ENCODE data around the gene DNAI2.

Gene DNAI2

GRCh38 chr17:74304184-74304583, 30.1 kb downstream of the DNAI2 start:
- Mint-ChIP-seq H3K4me3 (no peak overlapping the region), H3K27me3 (no peaks in the 10 kb centered on the region), H3K27ac (no peak overlapping the region), H3K9me3 (no peaks in the 10 kb centered on the region), H3K36me3 (no peaks in the 10 kb centered on the region), H3K4me1 (peaks cover 5% of the 10 kb centered on the region)

- H3K27ac Mint-ChIP-seq: no peak overlapping the region
- no peaks in the 10 kb centered on the region for H3K9me3 Mint-ChIP-seq
- H3K4me1 Mint-ChIP-seq: peaks cover 4% of the 10 kb centered on the region
- H3K27me3 Mint-ChIP-seq: no peaks in the 10 kb centered on the region
- no peak overlapping the region for H3K4me3 Mint-ChIP-seq
- no peaks in the 10 kb centered on the region for H3K36me3 Mint-ChIP-seq
These were observed 32.0 kb downstream of the DNAI2 start for GRCh38 chr17:74305865-74306654.

- H3K27ac Mint-ChIP-seq: no peak overlapping the region
- H3K9me3 Mint-ChIP-seq: no peaks in the 10 kb centered on the region
- H3K4me3 Mint-ChIP-seq: no peak overlapping the region
- no peaks in the 10 kb centered on the region for H3K36me3 Mint-ChIP-seq
- no peaks in the 10 kb centered on the region for H3K27me3 Mint-ChIP-seq
- no peaks in the 10 kb centered on the region for H3K4me1 Mint-ChIP-seq
These were observed 34.1 kb downstream of the DNAI2 start for GRCh38 chr17:74307984-74308773.

- Mint-ChIP-seq H3K27me3 (no peaks in the 10 kb centered on the region), H3K27ac (no peak overlapping the region), H3K9me3 (no peaks in the 10 kb centered on the region), H3K4me3 (no peak overlapping the region), H3K4me1 (no peaks in the 10 kb centered on the region), H3K36me3 (no peaks in the 10 kb centered on the region)
These were observed 35.9 kb downstream of the DNAI2 start for GRCh38 chr17:74309902-74310301.

- Mint-ChIP-seq H3K4me3 (no peak overlapping the region), H3K27ac (no peak overlapping the region), H3K27me3 (no peaks in the 10 kb centered on the region), H3K4me1 (no peaks in the 10 kb centered on the region), H3K9me3 (no peaks in the 10 kb centered on the region), H3K36me3 (no peaks in the 10 kb centered on the region)
These were observed 40.8 kb downstream of the DNAI2 start for GRCh38 chr17:74314877-74315276.

GRCh38 chr17:74316220-74316619, 42.2 kb downstream of the DNAI2 start:
- Mint-ChIP-seq H3K9me3 (no peaks in the 10 kb centered on the region), H3K27me3 (no peaks in the 10 kb centered on the region), H3K36me3 (no peaks in the 10 kb centered on the region), H3K4me3 (no peak overlapping the region), H3K4me1 (no peaks in the 10 kb centered on the region), H3K27ac (no peak overlapping the region)

- Mint-ChIP-seq H3K36me3 (no peaks in the 10 kb centered on the region), H3K27me3 (no peaks in the 10 kb centered on the region), H3K9me3 (no peaks in the 10 kb centered on the region), H3K27ac (no peak overlapping the region), H3K4me3 (no peak overlapping the region), H3K4me1 (no peaks in the 10 kb centered on the region)
These were observed 43.0 kb downstream of the DNAI2 start for GRCh38 chr17:74317071-74317470.

- peaks cover 2% of the 10 kb centered on the region for H3K27me3 Mint-ChIP-seq
These were observed 44.4 kb downstream of the DNAI2 start for GRCh38 chr17:74318391-74318790.

GRCh38 chr17:74324521-74324920, 50.5 kb downstream of the DNAI2 start:
- Mint-ChIP-seq H3K4me1 (peaks cover 18% of the 10 kb centered on the region), H3K9me3 (no peaks in the 10 kb centered on the region), H3K36me3 (no peaks in the 10 kb centered on the region), H3K27me3 (peaks cover 5% of the 10 kb centered on the region), H3K27ac (no peak overlapping the region), H3K4me3 (no peak overlapping the region)

More at GRCh38 chr17:74318391-74318790, 44.4 kb downstream of the DNAI2 start:
- Mint-ChIP-seq H3K36me3 (no peaks in the 10 kb centered on the region), H3K9me3 (no peaks in the 10 kb centered on the region), H3K4me1 (no peaks in the 10 kb centered on the region), H3K4me3 (no peak overlapping the region), H3K27ac (no peak overlapping the region)

- H3K36me3 Mint-ChIP-seq: no peaks in the 10 kb centered on the region
- no peak overlapping the region for H3K27ac Mint-ChIP-seq
- peaks cover 6% of the 10 kb centered on the region for H3K27me3 Mint-ChIP-seq
- H3K4me3 Mint-ChIP-seq: peak overlapping the region; percentile 42
- peaks cover 21% of the 10 kb centered on the region for H3K4me1 Mint-ChIP-seq
- H3K9me3 Mint-ChIP-seq: no peaks in the 10 kb centered on the region
These were observed 51.3 kb downstream of the DNAI2 start for GRCh38 chr17:74325376-74325742.

- H3K27ac Mint-ChIP-seq: peak within 1 kb of the TSS; percentile 59
- H3K27me3 Mint-ChIP-seq: peaks cover 6% of the 10 kb centered on the region
- peaks cover 21% of the 10 kb centered on the region for H3K4me1 Mint-ChIP-seq
- no peaks in the 10 kb centered on the region for H3K36me3 Mint-ChIP-seq
- no peaks in the 10 kb centered on the region for H3K9me3 Mint-ChIP-seq
- peak within 1 kb of the TSS; percentile 57 for H3K4me3 Mint-ChIP-seq
These were observed 51.8 kb downstream of the DNAI2 start, which contains the start of gene KIF19 for GRCh38 chr17:74325743-74326379. KIF19 (plus strand) TSS chr17:74326226; CDS start chr17:74326350, 124 bp downstream.

- Mint-ChIP-seq H3K36me3 (no peaks in the 10 kb centered on the region), H3K27me3 (peaks cover 6% of the 10 kb centered on the region), H3K27ac (peak overlapping the region; percentile 59), H3K4me1 (peaks cover 21% of the 10 kb centered on the region), H3K4me3 (peak overlapping the region; percentile 57), H3K9me3 (no peaks in the 10 kb centered on the region)
These were observed 52.5 kb downstream of the DNAI2 start for GRCh38 chr17:74326506-74326905.

GRCh38 chr17:74328487-74328886, 54.5 kb downstream of the DNAI2 start:
- Mint-ChIP-seq H3K36me3 (no peaks in the 10 kb centered on the region), H3K27ac (no peak overlapping the region), H3K4me3 (no peak overlapping the region), H3K27me3 (peaks cover 4% of the 10 kb centered on the region), H3K4me1 (peaks cover 21% of the 10 kb centered on the region), H3K9me3 (no peaks in the 10 kb centered on the region)

- H3K9me3 Mint-ChIP-seq: no peaks in the 10 kb centered on the region
- no peaks in the 10 kb centered on the region for H3K36me3 Mint-ChIP-seq
- H3K4me3 Mint-ChIP-seq: peak overlapping the region; percentile 30
- H3K27ac Mint-ChIP-seq: peak overlapping the region; percentile 48
- peaks cover 4% of the 10 kb centered on the region for H3K27me3 Mint-ChIP-seq
- H3K4me1 Mint-ChIP-seq: peaks cover 21% of the 10 kb centered on the region
These were observed 55.3 kb downstream of the DNAI2 start for GRCh38 chr17:74329378-74329777.

- H3K27me3 Mint-ChIP-seq: peaks cover 4% of the 10 kb centered on the region
These were observed 56.4 kb downstream of the DNAI2 start for GRCh38 chr17:74330446-74330845.

More at GRCh38 chr17:74330446-74330845, 56.4 kb downstream of the DNAI2 start:
- Mint-ChIP-seq H3K36me3 (no peaks in the 10 kb centered on the region), H3K9me3 (no peaks in the 10 kb centered on the region), H3K27ac (no peak overlapping the region), H3K4me1 (peaks cover 21% of the 10 kb centered on the region), H3K4me3 (no peak overlapping the region)

Measured in activated naive CD4-positive, alpha-beta T cell treated with anti-CD3 and anti-CD28 coated beads, Interleukin-2, amount 50 U/mL, for 24 hours (primary cell).